ENCODE data around the gene CAP2.
"Not testable (repeated sequence)": the region's sequence is repeated elsewhere in the genome, so short reads cannot be mapped to it uniquely, and the experiment has no call there.

- not testable (repeated sequence) for TF ChIP-seq CTCF, POLR2A, EP300 (IDR thresholded peaks at IDR 0.05)
These were observed 47.4 kb downstream of the CAP2 start for GRCh38 chr6:17440811-17441210.
